ENCODE results near the gene GABARAP.

DNA sequence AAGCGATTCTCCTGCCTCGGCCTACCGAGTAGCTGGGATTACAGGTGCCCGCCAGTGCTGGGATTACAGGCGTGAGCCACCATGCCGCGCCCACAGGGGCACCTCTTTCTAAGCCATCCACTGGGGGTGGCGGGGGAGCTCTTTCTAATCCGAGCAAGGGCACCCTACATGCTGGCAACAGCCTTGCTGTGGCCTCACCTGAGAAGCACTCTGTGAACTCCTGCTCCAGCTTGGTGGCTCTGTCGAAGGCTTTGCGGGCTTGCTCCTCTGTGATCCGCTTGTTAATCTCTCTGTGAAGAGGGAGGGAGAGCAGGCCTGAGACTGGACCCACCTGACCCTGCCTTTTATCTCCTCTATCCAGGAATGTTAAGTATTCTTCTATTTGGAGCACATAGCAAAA lies 51.2 kb downstream of the GABARAP start:
- TF ChIP-seq, protein P1, sequence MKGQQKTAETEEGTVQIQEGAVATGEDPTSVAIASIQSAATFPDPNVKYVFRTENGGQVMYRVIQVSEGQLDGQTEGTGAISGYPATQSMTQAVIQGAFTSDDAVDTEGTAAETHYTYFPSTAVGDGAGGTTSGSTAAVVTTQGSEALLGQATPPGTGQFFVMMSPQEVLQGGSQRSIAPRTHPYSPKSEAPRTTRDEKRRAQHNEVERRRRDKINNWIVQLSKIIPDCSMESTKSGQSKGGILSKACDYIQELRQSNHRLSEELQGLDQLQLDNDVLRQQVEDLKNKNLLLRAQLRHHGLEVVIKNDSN (IDR thresholded peaks at IDR 0.05) = no peak
- TF ChIP-seq TEAD4 (IDR thresholded peaks at IDR 0.05) = no peak
- TF ChIP-seq EP300 (IDR thresholded peaks at IDR 0.05; ENCODE audit: borderline replicate concordance) = no peak
- TF ChIP-seq TAF1 (IDR thresholded peaks at IDR 0.05; ENCODE audit: low read depth) = no peak
- TF ChIP-seq, protein P2, sequence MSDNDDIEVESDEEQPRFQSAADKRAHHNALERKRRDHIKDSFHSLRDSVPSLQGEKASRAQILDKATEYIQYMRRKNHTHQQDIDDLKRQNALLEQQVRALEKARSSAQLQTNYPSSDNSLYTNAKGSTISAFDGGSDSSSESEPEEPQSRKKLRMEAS (IDR thresholded peaks at IDR 0.05) = no peak
- no peak for TF ChIP-seq CEBPB (IDR thresholded peaks at IDR 0.05)
- no peak for TF ChIP-seq RAD21 (IDR thresholded peaks at IDR 0.05; ENCODE audit: low read depth)

Data from Ishikawa (cell line).